HCT116 (cell line): ENCODE results near the gene MCAT. TPM values are rescaled to one million over a fixed set of nuclear protein-coding genes. Genes with fewer than 3 reads are reported as not detected.

ENCODE experiments used
- ATAC-seq: fragments of 200-7000 bp; cut with Tn5 transposase; 2 replicates; pipeline ENCODE4 v1.9.1; 2020; ENCODE audit warnings: mild to moderate bottlenecking, moderate library complexity
- BruUV-seq: library from RNA; stranded (reverse); fragments of 400-500 nt; replicated peaks from 2 replicates; lab custom pipeline; 2021; lab: Mats Ljungman, UMichigan
- CTCF ChIA-PET: fragments of 300-600 bp; sonication (Branson Sonifier 250); formaldehyde crosslinking; loops from one replicate; lab custom pipeline; 2021; ENCODE audit warnings: antibody characterized with exemption; lab: Charles Lee
- POLR2A ChIA-PET: fragments of 300-600, 350-600 bp; sonication (Branson Sonifier 250); formaldehyde crosslinking; loops from one replicate; lab custom pipeline; 2021; ENCODE audit warnings: antibody characterized with exemption; lab: Charles Lee
- RAD21 ChIA-PET, 2 experiments: fragments of 300-600 bp; sonication (Branson Sonifier 250); formaldehyde crosslinking; loops; one replicate each; lab custom pipeline; 2023; ENCODE audit warnings: low total read pairs in 2 of 2; ENCODE audit not compliant: uncharacterized antibody in 2 of 2, unreplicated experiment in 2 of 2, low non-redundant PET in 1 of 2; lab: Charles Lee
- DNase-seq: peaks from one replicate; pipeline ENCODE4 v3.0.0-alpha.2; 2010; ENCODE audit warnings: low read depth, low spot score
- H2AFZ ChIP-seq: fragments of 200-600 bp; shearing (Covaris generic), sonication (generic); 2 replicates; pipeline ENCODE4 v1.6.1; 2017; ENCODE audit warnings: low read depth, mixed run types, mixed read lengths, antibody characterized with exemption, low read length; ENCODE audit not compliant: poor library complexity, severe bottlenecking
- H3K27ac ChIP-seq: 2 replicates; pipeline ENCODE4 v1.5.1; 2012; ENCODE audit warnings: low read depth, low read length
- H3K27me3 ChIP-seq: fragments of 200-600 bp; sonication (generic); 2 replicates; pipeline ENCODE4 v1.6.1; 2016; ENCODE audit warnings: mixed run types, low read length, mixed read lengths; ENCODE audit not compliant: insufficient read depth
- H3K36me3 ChIP-seq, 2 experiments: fragments of 200-500 bp in 1 of 2; fragments of 200-600 bp in 1 of 2; sonication (Bioruptor generic) in 1 of 2; sonication (generic) in 1 of 2; 2 replicates each; pipeline versions ENCODE4 v1.5.1 to v1.6.1; 2014 to 2016; ENCODE audit warnings: low read length in 2 of 2, inconsistent platforms in 1 of 2, mixed read lengths in 1 of 2, mixed run types in 1 of 2; ENCODE audit not compliant: insufficient read depth in 2 of 2, control insufficient read depth in 1 of 2
- H3K4me1 ChIP-seq, 2 experiments: fragments of 200-600 bp in 1 of 2; sonication (generic) in 1 of 2; 2 replicates each; pipeline versions ENCODE4 v1.5.1 to v1.6.1; 2012 to 2017; ENCODE audit warnings: low read length in 2 of 2, inconsistent platforms in 1 of 2, mild to moderate bottlenecking in 1 of 2, mixed read lengths in 1 of 2, mixed run types in 1 of 2, moderate library complexity in 1 of 2; ENCODE audit not compliant: insufficient read depth in 2 of 2, control insufficient read depth in 1 of 2
- H3K4me2 ChIP-seq: fragments of 200-600 bp; sonication (generic); 2 replicates; pipeline ENCODE4 v1.6.1; 2017; ENCODE audit warnings: mixed run types, low read length, mixed read lengths
- H3K4me3 ChIP-seq, 2 experiments: fragments of 200-600 bp in 1 of 2; sonication (generic) in 1 of 2; replicated peaks in 1 of 2; 2 replicates each; pipeline ENCODE4 v1.5.1; 2011 to 2016; ENCODE audit warnings: low read length in 2 of 2, control low read depth in 1 of 2, low read depth in 1 of 2, mild to moderate bottlenecking in 1 of 2, mixed read lengths in 1 of 2, mixed run types in 1 of 2
- H3K79me2 ChIP-seq: fragments of 200-600 bp; sonication (generic); 2 replicates; pipeline ENCODE4 v1.6.1; 2017; ENCODE audit warnings: mild to moderate bottlenecking, mixed run types, low read length, moderate library complexity, mixed read lengths; ENCODE audit not compliant: insufficient read depth
- H3K9ac ChIP-seq: fragments of 200-600 bp; sonication (generic); 2 replicates; pipeline ENCODE4 v1.6.1; 2016; ENCODE audit warnings: low read length, mixed read lengths
- H3K9me2 ChIP-seq: fragments of 200-600 bp; sonication (generic), shearing (Covaris generic); 2 replicates; pipeline ENCODE4 v1.6.1; 2017; ENCODE audit warnings: mixed run types, mild to moderate bottlenecking, moderate library complexity; ENCODE audit not compliant: insufficient read depth
- H3K9me3 ChIP-seq, 2 experiments: fragments of 200-500 bp in 1 of 2; fragments of 200-600 bp in 1 of 2; sonication (Bioruptor generic) in 1 of 2; sonication (generic) in 1 of 2; 2 replicates each; pipeline ENCODE4 v1.6.1; 2014 to 2017; ENCODE audit warnings: low read length in 2 of 2, mixed read lengths in 2 of 2, inconsistent platforms in 1 of 2, low read depth in 1 of 2, mild to moderate bottlenecking in 1 of 2, mixed run types in 1 of 2, moderate library complexity in 1 of 2; ENCODE audit not compliant: control insufficient read depth in 1 of 2, insufficient read depth in 1 of 2
- H4K20me1 ChIP-seq: fragments of 200-600 bp; sonication (generic), shearing (Covaris generic); 2 replicates; pipeline ENCODE4 v1.6.1; 2017; ENCODE audit warnings: mixed run types, mild to moderate bottlenecking, moderate library complexity; ENCODE audit not compliant: insufficient read depth
- ATF3 ChIP-seq: IDR thresholded peaks from 2 replicates; pipeline ENCODE4 v1.6.1; 2012
- CBX3 ChIP-seq: IDR thresholded peaks from 2 replicates; pipeline ENCODE4 v1.6.1; 2012; ENCODE audit warnings: low read depth
- CEBPB ChIP-seq: IDR thresholded peaks from 2 replicates; pipeline ENCODE4 v1.6.1; 2012; ENCODE audit warnings: low read depth
- CTCF ChIP-seq, 3 experiments: fragments of 200-600 bp in 1 of 3; sonication (generic) in 1 of 3; IDR thresholded peaks in 2 of 3; conservative IDR thresholded peaks in 1 of 3; 2 replicates each; pipeline ENCODE4 v1.5.1; 2012 to 2017; ENCODE audit warnings: low read depth in 2 of 3, low read length in 2 of 3, antibody characterized with exemption in 1 of 3, borderline replicate concordance in 1 of 3, control low read depth in 1 of 3, mild to moderate bottlenecking in 1 of 3, mixed read lengths in 1 of 3, mixed run types in 1 of 3, moderate library complexity in 1 of 3; ENCODE audit not compliant: insufficient read depth in 1 of 3
- EGR1 ChIP-seq: IDR thresholded peaks from 2 replicates; pipeline ENCODE4 v1.6.1; 2012; ENCODE audit warnings: low read depth
- FOSL1 ChIP-seq: IDR thresholded peaks from 2 replicates; pipeline ENCODE4 v1.6.1; 2012; ENCODE audit warnings: low read depth
- JUND ChIP-seq: IDR thresholded peaks from 2 replicates; pipeline ENCODE4 v1.6.1; 2012
- MAX ChIP-seq: IDR thresholded peaks from 2 replicates; pipeline ENCODE4 v1.6.1; 2012
- RAD21 ChIP-seq: IDR thresholded peaks from 2 replicates; pipeline ENCODE4 v1.6.1; 2012; ENCODE audit warnings: low read depth, mild to moderate bottlenecking
- ZBTB33 ChIP-seq: IDR thresholded peaks from 2 replicates; pipeline ENCODE4 v1.6.1; 2011; ENCODE audit warnings: mild to moderate bottlenecking, low read length, moderate library complexity; ENCODE audit not compliant: insufficient replicate concordance; ENCODE audit errors: extremely low read depth
- intact Hi-C: fragments of 100-400 bp; cut with micrococcal nuclease; formaldehyde crosslinking; loops from 2 replicates; pipeline ENCODE4 v1.10.0; 2022
- total RNA-seq: library from RNA; stranded (reverse); gene quantifications from one replicate; pipeline ENCODE4 v1.2.1, GENCODE V29; 2021; ENCODE audit not compliant: unreplicated experiment

Gene MCAT
- total RNA-seq, 1 experiment from 2014 or later: 34.8 TPM

GRCh38 chr22:43170131-43170480 lies 26.9 kb upstream of the MCAT start (continued):
- TF ChIP-seq CTCF (IDR thresholded peaks at IDR 0.05 in 2 of 3, conservative IDR thresholded peaks at IDR 0.05 in 1 of 3; ENCODE audit: borderline replicate concordance in 1 of 3, insufficient read depth in 1 of 3, low read depth in 2 of 3, low read length in 2 of 3) (no peak), ZBTB33 (no peak), MAX (no peak), EGR1 (no peak), FOSL1 (no peak), CBX3 (no peak), CEBPB (no peak), ATF3 (no peak), RAD21 (no peak)
- TF ChIP-seq, all 23 proteins: peak for 0

- ATAC-seq: no peak
- H3K79me2 ChIP-seq: no peaks in the 10 kb centered on the region
- no peak for TF ChIP-seq EGR1
- TF ChIP-seq ZBTB33: no peak
- no peak for TF ChIP-seq JUND
- ChIA-PET POLR2A (no interaction called here), RAD21 (no interaction called here), CTCF (no interaction called here)
- BruUV-seq: no TSS peak
- no peak overlapping the region for H3K4me3 ChIP-seq
- peaks cover 14 to 30% of the 10 kb centered on the region in 2 experiments; a peak in 3 of 4 replicates for H3K36me3 ChIP-seq
- H3K4me2 ChIP-seq: no peak overlapping the region
- no peaks in the 10 kb centered on the region for H3K27me3 ChIP-seq
- H2AFZ ChIP-seq: no peak overlapping the region
- no peaks in the 10 kb centered on the region for H3K9me2 ChIP-seq
- H3K27ac ChIP-seq: no peak overlapping the region
- H4K20me1 ChIP-seq: no peaks in the 10 kb centered on the region
- intact Hi-C loops: no loop called here
- no peaks in the 10 kb centered on the region for H3K4me1 ChIP-seq
- H3K9me3 ChIP-seq: no peaks in the 10 kb centered on the region
- DNase-seq: no peak
- no peak overlapping the region for H3K9ac ChIP-seq
These were observed 26.3 kb upstream of the MCAT start for GRCh38 chr22:43169310-43170130.
